ENCODE data around the gene SELENON.
A peak's percentile ranks its signal among the peaks of the same experiment; 100 is the strongest.

SELENON gene

DNA sequence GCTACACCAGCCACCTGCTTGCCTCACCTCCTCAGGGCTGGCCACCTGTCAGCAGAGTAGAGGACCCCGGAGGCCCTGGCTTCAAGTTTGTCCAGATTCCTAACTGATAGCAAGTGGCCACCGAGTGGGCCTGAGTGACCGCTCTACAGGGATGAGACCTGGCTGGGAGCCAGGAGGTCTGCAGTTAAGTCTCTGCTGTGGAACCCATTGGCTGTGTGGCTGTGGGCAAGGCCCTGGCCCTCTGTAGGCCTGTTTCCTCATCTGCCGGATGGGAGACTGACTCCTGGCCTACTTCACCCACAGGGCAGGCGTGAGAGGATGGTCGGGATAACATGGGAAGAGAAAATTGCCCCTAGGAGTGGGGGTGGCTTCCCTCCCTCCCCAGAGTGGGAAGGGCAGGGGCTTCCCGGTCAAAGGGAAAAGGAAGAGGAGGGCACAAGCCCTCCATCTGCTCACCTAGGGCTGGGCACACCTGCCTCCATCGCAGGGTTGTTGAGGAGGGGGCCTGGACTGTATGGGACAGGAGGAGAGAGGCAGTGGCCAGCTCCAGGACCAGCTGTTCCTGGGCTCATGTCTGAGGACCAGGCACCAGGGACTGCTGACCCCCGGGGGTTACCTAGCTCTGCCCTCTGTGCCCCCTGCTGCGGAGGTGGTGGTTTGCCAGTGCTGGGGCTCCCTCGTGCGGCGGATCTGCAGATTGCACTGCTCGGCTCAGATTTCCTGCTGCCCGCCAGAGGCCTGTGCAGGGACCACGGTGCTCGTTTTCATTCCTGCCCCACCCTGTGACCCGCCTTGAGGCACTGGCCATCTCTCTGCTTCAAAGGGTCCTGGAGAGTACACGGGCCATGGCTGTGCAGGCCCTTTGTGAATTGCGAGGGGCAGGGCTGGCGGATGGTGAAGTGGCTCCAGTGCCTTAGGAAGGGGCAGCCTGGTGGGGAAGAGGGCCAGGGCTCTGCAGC is 10.6 kb downstream of the SELENON start:
- peak; percentile 70 for DNase-seq

DNA sequence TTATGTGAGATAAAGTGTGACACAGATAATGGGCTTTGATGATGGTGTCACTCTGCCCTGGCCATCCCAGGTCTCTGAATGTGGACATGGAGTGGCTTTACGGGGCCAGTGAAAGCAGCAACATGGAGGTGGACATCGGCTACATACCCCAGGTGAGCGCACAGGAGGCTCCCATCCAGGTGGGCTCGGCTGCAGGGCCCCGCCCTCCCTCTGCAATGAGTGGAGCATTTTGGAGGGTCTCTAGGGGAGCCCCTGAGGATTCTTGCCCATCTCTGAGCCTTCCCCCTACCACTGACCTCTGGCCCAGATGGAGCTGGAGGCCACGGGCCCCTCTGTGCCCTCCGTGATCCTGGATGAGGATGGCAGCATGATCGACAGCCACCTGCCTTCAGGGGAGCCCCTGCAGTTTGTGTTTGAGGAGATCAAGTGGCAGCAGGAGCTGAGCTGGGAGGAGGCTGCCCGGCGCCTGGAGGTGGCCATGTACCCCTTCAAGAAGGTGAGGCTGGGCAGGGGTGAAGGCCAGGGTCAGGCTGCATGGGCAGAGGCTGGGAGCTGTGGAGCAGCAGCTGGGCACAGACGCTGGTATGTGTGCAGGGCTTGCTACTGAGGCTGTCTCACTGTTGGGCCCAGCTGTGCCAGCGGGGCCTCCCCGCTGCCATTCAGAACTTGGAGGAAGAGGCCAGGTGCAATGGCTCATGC is 11.5 kb downstream of the SELENON start:
- no peak for DNase-seq

DNA sequence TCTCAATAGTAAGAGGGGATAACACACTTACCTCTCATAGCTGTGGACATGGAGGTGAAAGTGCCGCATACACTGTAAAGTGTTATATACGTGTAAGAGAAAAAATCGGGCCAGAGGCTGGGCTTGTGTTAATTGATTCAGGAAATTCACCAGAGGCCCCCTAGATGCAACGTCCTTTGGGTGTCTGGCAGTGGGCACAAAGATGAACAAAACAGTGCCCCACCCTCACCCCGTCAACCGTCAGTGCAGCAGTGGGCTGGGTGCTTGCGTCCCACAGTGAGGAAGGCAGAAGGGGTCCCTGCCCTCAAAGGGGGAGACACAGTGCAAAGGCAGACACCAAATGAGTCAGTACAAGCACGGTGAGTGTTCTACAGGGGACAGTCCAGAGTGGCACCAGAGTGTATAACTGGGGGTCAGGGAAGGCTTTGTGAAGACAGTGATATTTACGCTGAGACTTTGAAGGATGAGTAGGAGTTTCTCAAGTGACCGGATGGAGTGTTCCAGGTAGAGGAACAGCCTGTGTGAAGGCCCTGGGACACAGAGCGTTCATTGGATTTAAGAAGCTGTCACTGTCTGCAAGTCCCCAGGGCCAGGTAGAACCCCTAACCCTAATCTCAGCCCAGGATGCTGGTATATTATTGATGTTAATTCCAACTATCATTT is 13.2 kb downstream of the SELENON start:
- DNase-seq, result no peak

DNA sequence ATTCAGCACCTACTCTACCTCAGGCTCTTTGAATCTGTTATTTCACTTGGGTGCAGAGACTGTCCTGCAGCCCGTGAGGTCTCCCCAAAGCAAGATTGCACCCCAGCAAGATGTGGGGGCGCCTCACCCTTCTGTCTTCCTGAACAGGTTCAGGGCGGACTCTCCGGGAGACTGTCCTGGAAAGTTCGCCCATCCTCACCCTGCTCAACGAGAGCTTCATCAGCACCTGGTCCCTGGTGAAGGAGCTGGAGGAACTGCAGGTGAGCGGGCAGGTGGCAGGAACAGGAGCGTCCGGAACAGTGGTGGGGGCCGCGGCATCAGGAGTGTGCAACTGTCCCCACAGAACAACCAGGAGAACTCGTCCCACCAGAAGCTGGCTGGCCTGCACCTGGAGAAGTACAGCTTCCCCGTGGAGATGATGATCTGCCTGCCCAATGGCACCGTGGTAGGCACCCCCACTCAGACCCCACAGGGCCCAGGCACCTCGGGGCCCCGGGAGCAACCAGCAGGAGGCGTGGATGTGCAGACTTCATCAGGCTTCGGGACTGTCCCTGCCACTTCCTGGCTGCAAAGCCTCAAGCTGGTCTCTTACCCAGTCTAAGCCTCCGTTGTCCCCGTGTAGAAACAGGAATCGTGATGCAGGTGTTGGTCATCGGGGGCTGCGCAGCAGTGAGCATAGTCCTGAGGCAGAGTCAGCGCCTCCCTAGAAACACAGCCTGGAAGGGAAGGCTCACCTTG is 13.9 kb downstream of the SELENON start:
- no peak for DNase-seq

DNA sequence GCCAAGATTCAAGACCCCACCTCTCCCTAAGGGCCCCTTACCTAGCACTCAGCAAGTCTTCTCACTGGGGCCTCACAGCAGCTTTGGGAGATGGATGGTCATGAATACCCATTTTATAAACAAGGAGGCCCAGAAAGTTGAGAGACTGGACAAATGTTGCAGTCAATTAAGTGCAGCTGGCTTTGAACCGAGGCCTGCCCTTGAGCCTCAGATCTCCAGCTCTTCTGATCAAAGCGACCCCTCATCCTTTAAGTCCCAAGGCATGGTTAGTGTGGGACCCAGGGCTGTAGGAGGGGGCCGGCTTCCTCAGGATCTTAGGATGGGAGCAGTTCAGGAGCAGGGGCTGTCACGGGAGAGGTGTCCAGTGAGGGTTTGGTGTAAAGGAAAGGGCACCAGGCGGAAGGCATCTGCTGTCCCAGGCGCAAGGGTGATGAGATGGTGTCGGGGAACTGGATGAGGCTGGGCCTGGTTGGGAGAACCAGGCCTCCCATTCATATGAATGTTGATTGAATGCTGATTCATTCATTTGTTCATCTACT is 14.6 kb downstream of the SELENON start:
- DNase-seq, result no peak

DNA sequence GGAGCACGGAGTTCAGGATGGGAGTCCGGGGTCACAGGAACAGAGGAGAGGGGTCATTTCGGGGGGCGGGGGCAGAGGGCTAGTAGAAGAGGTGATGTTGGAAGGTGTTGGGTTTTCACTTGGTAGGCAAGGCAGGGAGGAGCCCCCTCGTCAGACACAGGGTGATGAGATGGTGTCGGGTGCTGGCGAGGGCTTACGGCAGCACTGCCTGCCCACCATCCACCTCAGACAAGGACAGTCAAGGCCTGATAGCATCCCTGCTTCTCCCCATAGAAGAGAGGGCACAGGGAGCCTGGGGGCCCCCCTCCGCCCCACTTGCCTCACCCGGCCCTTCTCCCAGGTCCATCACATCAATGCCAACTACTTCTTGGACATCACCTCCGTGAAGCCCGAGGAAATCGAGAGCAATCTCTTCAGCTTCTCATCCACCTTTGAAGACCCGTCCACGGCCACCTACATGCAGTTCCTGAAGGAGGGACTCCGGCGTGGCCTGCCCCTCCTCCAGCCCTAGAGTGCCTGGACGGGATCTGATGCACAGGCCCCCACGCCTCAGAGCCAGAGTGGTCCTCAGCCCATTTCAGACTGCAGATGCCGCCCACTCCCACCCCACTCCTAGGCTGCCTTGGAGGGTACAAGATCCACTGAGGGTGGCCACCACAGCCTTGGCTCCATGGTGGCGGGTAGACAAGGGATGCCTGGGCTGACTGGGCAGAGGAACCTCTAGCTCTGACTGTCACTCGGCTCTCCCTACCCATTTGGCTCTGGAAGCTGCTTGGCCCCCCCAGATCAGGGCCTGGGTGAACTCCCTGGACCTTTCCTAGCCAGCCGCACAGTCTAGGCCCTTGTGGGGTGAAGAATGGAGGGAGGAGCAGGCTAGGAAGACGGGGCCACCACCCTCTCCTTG is 15.5 kb downstream of the SELENON start:
- no peak for DNase-seq

DNA sequence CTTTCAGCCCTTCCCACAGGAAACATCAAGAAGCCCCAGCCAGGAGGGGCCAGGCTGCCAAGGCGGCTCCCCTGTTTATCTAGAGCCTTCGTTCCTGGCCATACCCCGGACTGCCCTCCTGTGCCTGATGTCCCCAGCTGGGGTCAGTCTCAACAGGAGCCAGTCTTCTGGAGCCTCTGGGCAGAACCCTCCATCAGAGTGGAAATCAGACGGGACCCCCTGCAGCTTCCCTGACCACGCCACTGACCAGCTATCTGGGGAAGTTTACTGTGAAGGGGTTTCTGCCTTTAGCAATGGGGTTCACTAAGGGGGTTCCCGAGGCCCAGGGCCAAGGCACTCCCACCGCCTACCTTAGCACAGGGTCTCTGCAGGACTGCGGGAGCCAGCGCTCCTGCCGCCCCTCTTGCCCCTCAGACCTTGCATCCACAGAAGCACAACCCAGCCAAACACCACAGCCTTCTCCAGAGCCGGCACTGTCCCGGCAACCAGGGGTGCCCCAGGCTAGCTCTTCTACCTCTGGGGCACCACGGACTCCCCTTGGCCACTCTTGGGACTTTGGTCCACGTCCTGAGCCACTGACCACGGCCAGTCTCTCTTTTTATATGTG is 16.2 kb downstream of the SELENON start:
- no peak for DNase-seq

DNA sequence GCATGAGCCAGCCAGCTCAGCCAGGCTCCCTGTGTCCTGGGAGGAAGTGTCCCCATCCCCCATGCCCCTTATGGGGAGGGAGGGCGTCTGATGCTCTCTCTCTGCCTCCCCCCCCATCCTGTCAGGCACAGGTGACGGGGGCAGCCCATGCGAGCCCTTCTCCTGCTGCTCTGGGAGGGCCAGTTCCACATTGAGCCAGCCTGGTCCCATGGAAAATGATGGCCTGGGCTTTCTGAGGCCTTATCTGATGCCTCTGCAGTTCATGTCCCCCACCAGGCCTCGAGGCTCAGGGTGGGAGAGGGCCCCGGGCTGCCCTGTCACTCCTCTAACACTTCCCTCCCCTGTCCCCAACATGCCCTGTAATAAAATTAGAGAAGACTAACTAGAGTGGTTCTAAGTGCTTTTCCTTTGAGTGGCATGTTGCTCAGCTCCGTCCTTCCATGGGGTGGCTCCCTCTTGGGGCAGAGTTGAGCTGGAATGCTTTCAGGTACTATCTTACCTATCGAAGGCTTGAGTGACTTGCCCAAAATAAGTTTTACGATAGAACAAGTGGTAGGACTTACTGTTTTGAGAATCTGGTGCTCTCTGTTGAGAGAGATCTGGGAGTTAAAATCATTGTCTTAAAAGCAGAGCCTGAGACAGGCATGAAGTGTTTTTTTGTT is 18.0 kb downstream of the SELENON start:
- DNase-seq, result no peak

DNA sequence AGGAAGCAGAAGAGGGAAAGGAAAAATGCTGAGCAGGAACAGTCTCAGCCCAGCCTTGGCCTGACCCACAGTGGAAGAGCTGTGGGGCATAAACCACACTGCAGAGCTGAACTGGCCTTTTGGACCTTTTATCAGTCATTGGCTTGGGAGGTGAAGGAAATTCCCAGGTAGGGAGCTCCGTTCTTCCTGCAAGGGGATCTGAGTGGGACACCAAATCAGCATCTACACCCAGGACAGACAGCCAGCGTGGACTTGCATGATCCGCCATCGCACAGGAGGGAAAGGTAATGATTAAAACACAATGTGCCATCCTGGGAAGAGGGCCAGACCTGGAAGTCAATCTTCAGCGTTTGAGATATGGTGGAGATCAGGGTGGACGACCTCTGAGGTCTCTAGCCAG is 18.6 kb downstream of the SELENON start:
- no peak for DNase-seq

DNA sequence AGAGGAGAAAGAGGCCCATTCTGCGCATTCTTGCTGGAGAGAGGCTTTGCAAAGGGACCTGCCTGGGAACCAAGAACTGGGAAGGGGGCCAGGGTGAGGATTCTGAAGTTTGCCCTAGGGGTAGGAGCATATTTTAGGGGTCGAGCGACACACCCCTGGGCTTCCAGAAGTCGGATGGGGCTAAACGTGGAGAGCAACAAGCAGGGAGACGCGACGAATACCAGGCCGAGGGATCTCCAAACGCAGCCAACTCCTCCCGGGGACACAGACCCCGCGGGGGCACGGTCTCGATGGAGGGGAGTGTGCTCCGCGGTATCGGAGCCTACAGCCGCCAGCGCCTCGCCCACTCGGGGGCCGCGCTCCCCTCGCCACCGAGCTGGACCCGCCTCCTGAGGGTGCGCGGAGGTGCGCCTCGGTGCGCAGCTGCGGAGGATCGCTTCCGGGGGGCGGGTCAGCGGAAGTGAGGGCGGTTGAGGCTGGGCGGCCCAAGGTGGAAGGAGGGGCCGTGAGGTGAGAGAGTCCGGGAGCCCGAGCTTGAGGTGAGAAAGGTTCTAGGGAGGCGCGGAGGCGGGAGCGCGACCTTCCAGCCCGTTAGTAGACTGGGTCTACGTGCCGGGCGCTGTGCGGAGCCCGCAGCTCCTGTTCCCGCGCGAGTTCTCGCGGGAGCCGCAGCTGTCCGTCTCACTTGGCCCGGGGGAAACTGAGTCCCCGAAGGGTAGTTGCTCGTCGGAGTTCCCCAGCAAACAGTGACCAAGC is 19.7 kb downstream of the SELENON start, which contains the start of gene MTFR1L:
Gene MTFR1L (plus strand): TSS at position 464 of the 756 bp plus-strand sequence. CDS start 3,151 bp downstream, outside the sequence.
- DNase-seq, result peak; percentile 87

DNA sequence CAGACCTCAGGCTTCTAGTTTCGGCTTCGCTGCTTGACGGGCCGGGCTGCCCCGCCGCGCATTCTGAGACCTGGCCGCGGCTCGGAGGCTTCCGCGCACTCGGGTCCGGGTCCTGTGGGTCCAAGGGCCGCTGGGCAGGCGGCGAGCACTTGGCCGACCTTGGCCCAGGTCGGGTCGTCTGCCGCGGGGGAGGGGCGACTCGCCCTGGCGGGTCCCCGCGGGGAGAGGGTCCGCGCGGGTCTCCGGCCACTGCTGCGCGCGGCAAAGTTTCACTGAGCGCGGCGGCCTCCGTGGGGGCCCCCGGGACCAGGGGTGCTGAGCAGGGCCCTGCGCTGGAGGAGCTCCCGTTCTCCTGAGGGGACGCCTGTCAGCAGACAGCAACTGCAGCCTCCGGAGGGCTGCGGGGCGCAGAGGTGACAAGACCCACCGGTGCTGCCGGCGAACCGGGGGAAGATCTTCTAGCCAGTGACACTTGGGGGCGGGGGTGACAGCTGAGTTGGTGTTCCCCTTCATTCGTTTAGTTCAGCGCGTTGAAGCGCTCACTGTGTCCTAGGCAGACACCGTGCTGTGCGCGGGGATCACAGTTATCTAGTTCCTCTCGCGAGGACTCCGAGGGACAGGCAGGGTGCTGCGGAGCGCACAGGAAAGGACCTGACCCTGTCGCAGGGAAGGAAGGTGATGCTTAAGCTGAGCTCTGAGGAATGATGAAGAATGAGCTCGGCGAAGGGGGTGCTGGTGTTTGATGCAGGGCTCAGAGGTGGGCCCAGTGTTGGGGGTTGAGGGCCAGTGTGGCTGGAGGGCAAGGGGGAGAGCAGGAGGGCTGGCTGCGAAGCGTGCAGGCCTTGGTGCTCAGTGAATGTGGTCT is 20.5 kb downstream of the SELENON start:
- peak; percentile 55 for DNase-seq

DNA sequence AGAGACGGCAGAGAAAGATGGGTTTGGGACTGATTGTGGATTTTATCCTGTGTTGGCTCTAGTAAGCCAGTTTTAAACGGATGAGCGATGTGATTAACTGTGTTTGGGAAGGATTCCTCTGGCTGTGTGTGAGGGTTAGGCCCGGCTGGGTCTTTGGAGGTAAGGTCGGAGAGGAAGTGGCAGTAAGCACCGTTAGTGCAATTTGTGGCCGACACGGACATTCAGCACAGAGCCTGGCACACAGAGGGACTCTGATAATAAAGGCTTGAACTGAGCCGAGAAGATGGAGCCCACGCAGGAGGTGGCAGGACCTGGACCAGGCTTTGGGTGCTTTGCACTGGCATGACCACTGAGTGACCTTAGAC is 21.1 kb downstream of the SELENON start:
- no peak for DNase-seq

DNA sequence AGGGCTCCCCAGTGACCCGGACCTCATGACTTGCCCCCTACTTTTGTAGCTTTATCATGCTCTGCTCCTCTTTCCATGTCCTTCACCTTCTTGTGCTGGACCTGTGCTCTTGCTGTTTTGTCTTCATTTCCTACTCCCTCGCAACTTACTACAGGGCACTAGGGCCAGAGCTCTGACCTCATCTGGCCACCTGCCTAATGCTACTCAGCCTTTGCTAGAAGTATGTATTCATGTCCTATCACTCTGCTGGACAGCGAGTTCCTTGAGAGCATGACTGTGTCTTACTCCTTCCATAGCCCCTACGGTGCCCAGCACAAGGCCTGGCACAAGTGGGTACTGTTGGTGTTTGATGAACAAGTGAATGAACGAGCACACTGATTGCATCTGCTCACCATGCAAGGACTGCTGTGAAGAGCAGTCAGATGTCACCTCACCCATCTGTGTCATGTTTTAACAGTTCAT is 21.7 kb downstream of the SELENON start:
- DNase-seq, result no peak

DNA sequence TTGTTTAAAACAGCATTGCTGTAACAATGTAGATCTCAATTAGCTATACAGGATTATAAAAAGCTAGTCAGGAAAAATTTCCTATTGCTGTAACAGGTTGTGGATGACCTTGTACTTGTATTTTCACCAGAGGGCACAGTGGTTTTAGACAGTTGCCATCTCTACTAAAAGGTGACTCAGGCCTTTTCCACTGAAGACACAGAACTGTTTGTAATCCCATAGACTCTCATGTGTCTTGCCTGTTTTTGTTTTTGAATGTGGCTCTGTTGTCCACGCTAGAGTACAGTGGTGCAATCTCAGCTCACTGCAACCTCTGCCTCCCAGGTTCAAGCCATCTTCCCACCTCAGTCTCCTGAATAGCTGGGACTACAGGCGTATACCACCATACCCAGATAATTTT is 25.6 kb downstream of the SELENON start:
- no peak for DNase-seq

DNA sequence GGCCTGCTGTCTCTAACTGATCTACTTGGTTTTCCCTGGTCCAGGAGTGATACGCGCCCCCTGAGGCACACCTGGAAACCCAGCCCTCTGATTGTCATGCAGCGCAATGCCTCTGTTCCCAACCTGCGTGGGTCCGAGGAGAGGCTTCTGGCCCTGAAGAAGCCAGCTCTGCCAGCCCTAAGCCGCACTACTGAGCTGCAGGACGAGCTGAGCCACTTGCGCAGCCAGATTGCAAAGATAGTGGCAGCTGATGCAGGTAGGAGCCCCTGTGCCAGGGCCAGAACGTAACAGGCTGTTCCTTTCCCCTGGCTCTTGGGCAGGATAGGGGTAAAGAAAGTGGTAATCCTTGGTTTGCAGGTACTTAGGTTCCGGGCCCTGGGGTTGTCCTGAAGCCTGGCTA is 26.6 kb downstream of the SELENON start:
- DNase-seq, result no peak

DNA sequence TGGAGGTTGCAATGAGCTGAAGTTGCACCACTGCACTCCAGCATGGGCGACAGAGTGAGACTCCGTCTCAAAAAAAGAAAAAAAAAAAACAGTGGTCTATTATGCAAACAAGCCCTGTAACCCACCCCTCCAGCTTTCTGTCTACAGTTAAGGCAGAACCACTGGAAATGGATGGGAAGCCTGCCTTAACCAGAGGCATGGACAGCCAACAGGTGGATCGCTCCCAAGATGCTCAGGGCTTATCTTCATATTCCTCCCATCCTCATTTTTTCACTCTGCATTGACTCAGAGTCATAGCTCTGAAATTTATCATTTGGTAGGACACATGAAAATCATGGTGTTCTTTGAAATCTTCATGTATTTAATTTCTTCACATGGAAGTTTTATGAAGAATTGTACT is 28.5 kb downstream of the SELENON start:
- DNase-seq, result no peak

DNA sequence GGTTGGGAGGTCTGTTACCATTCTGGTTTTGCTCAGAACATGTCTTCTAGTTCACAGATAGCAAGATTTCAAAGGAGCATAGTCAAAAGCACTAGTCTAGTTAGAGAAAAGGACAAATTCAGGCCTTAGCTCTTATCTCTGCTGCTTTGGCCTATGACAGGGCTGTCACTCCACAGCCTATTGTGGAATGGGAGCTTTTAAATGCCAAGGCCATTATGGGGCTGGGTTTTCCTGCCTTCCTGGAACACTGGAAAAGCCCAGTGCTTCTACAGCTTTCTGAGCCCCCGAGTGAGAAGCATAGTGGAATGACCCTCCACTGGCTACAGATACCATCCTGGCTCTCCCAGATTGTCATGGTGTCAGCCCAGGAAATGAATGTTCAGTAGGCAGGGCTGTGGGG is 29.1 kb downstream of the SELENON start:
- no peak for DNase-seq

DNA sequence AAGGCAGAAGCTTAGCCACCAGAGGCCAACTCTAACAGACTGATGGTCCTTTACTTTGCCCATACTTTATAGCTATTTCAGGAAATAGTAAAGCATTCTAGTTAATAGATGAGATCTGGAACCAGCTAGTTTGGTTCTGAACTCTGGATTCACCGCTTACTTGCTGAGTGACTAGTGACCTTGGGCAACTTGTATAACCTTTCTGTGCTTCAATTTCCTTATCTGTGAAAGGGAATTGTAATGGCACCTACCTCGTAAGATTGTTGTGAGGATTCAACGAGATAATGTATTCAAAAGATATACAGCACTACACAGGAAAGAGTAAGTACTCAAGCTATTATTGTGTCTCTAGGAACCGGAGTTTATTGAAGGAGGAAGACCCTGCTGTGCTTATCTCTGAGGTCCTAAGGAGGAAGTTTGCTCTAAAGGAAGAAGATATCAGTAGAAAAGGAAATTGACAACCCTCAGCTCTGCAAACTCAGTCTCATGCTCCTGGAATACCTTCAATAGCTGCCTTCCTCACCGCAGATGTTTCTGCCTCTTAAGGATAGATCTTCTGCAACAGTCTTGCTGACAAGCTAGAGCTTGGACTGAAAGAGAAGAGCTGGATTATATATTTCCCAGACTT is 31.7 kb downstream of the SELENON start:
- DNase-seq, result no peak

All from activated CD4-positive, alpha-beta T cell treated with anti-CD3 and anti-CD28 coated beads for 1 hour (primary cell).